ENCODE measurements around the gene GALNT16.

GRCh38 chr14:69376439-69376838 is 116.5 kb downstream of the GALNT16 start:
- TF ChIP-seq TOX (CRISPR knock-in tag; IDR thresholded peaks at IDR 0.05; ENCODE audit: borderline replicate concordance), result no peak
- no peak for TF ChIP-seq RARB (CRISPR knock-in tag; IDR thresholded peaks at IDR 0.05)

Data from SK-N-SH treated with all-trans-retinoic acid at 6 μM for 48 hours (cell line).